H9 (cell line): ENCODE data around the gene DHRSX. TPM values are rescaled to one million over a fixed set of nuclear protein-coding genes. Genes with fewer than 3 reads are reported as not detected.

ENCODE experiments used
- DNase-seq: peaks from one replicate; pipeline ENCODE4 v3.0.0-alpha.2; 2017
- H2AFZ ChIP-seq: one replicate; pipeline ENCODE4 v1.6.1; 2013; ENCODE audit warnings: mild to moderate bottlenecking, low read length, control low read depth, moderate library complexity
- H2AK5ac ChIP-seq: 2 replicates; pipeline ENCODE4 v1.6.1; 2013; ENCODE audit warnings: low read length, control low read depth, mixed read lengths; ENCODE audit not compliant: insufficient read length
- H2BK120ac ChIP-seq: one replicate; pipeline ENCODE4 v1.6.1; 2013; ENCODE audit warnings: low read depth, mild to moderate bottlenecking, low read length, control low read depth, inconsistent platforms; ENCODE audit not compliant: poor library complexity, severe bottlenecking
- H2BK12ac ChIP-seq: 2 replicates; pipeline ENCODE4 v1.6.1; 2013; ENCODE audit warnings: low read length, control low read depth, mixed read lengths, low read depth; ENCODE audit not compliant: insufficient read length
- H2BK15ac ChIP-seq: 2 replicates; pipeline ENCODE4 v1.6.1; 2013; ENCODE audit warnings: low read depth, low read length, control low read depth
- H2BK20ac ChIP-seq: one replicate; pipeline ENCODE4 v1.6.1; 2013; ENCODE audit warnings: low read depth, mild to moderate bottlenecking, low read length, control low read depth, inconsistent platforms; ENCODE audit not compliant: poor library complexity, severe bottlenecking
- H2BK5ac ChIP-seq: 2 replicates; pipeline ENCODE4 v1.6.1; 2013; ENCODE audit warnings: low read length, control low read depth, mixed read lengths; ENCODE audit not compliant: insufficient read length
- H3K14ac ChIP-seq: 2 replicates; pipeline ENCODE4 v1.6.1; 2013; ENCODE audit warnings: low read length, control low read depth; ENCODE audit not compliant: insufficient read depth
- H3K18ac ChIP-seq: 2 replicates; pipeline ENCODE4 v1.6.1; 2013; ENCODE audit warnings: low read depth, mild to moderate bottlenecking, mixed read lengths, low read length, control low read depth; ENCODE audit not compliant: insufficient read length
- H3K23ac ChIP-seq: 2 replicates; pipeline ENCODE4 v1.6.1; 2013; ENCODE audit warnings: low read length, control low read depth, mixed read lengths, low read depth; ENCODE audit not compliant: insufficient read length
- H3K23me2 ChIP-seq: 2 replicates; pipeline ENCODE4 v1.6.1; 2013; ENCODE audit warnings: low read depth, mild to moderate bottlenecking, mixed read lengths, low read length, control low read depth; ENCODE audit not compliant: insufficient read length, poor library complexity, severe bottlenecking
- H3K27ac ChIP-seq: 2 replicates; pipeline ENCODE4 v1.5.1; 2013; ENCODE audit warnings: low read length, control low read depth, mixed read lengths, low read depth; ENCODE audit not compliant: insufficient read length
- H3K27me3 ChIP-seq: 2 replicates; pipeline ENCODE4 v1.6.1; 2013; ENCODE audit warnings: low read length, control low read depth, inconsistent platforms; ENCODE audit not compliant: insufficient read depth
- H3K4ac ChIP-seq: 2 replicates; pipeline ENCODE4 v1.6.1; 2013; ENCODE audit warnings: low read depth, mild to moderate bottlenecking, control low read depth, inconsistent platforms, low read length, moderate library complexity
- H3K4me1 ChIP-seq: 2 replicates; pipeline ENCODE4 v1.6.1; 2013; ENCODE audit warnings: low read length, control low read depth, inconsistent platforms; ENCODE audit not compliant: insufficient read depth
- H3K4me2 ChIP-seq: 2 replicates; pipeline ENCODE4 v1.6.1; 2013; ENCODE audit warnings: low read length, control low read depth, mixed read lengths; ENCODE audit not compliant: insufficient read length, insufficient read depth
- H3K56ac ChIP-seq: 2 replicates; pipeline ENCODE4 v1.6.1; 2013; ENCODE audit warnings: low read depth, mild to moderate bottlenecking, mixed read lengths, low read length, control low read depth; ENCODE audit not compliant: insufficient read length
- H3K79me1 ChIP-seq: 2 replicates; pipeline ENCODE4 v1.6.1; 2013; ENCODE audit warnings: low read depth, mild to moderate bottlenecking, moderate library complexity, low read length, control low read depth, inconsistent platforms; ENCODE audit not compliant: insufficient read depth, poor library complexity, severe bottlenecking
- H3K79me2 ChIP-seq: 2 replicates; pipeline ENCODE4 v1.6.1; 2013; ENCODE audit warnings: low read length, control low read depth, inconsistent platforms; ENCODE audit not compliant: insufficient read depth
- H3K9ac ChIP-seq: 2 replicates; pipeline ENCODE4 v1.6.1; 2013; ENCODE audit warnings: low read length, control low read depth, mixed read lengths; ENCODE audit not compliant: insufficient read length; ENCODE audit errors: extremely low read depth
- H3K9me3 ChIP-seq: one replicate; pipeline ENCODE4 v1.6.1; 2013; ENCODE audit warnings: low read depth, low read length, inconsistent platforms; ENCODE audit not compliant: control insufficient read depth
- H3T11ph ChIP-seq: one replicate; pipeline ENCODE4 v1.6.1; 2013; ENCODE audit warnings: mild to moderate bottlenecking, low read length, control low read depth, inconsistent platforms
- H4K20me1 ChIP-seq: one replicate; pipeline ENCODE4 v1.6.1; 2013; ENCODE audit not compliant: control insufficient read depth, insufficient read length, insufficient read depth
- H4K5ac ChIP-seq: 2 replicates; pipeline ENCODE4 v1.6.1; 2013; ENCODE audit warnings: low read depth, mild to moderate bottlenecking, mixed read lengths, low read length, control low read depth; ENCODE audit not compliant: insufficient read length
- H4K8ac ChIP-seq: replicated peaks from 2 replicates; pipeline ENCODE4 v1.6.1; 2013; ENCODE audit warnings: low read length, control low read depth, mixed read lengths, low read depth; ENCODE audit not compliant: insufficient read length
- H4K91ac ChIP-seq: 2 replicates; pipeline ENCODE4 v1.6.1; 2013; ENCODE audit warnings: low read depth, mild to moderate bottlenecking, moderate library complexity, mixed read lengths, low read length, control low read depth; ENCODE audit not compliant: insufficient read length
- H3K27ac Mint-ChIP-seq, 3 experiments: 2 replicates in 2 of 3; 3 replicates in 1 of 3; pipeline ENCODE4 v1.8.0; 2020 to 2021; ENCODE audit warnings: mixed read lengths in 3 of 3, mild to moderate bottlenecking in 1 of 3, moderate library complexity in 1 of 3
- H3K27me3 Mint-ChIP-seq: 2 replicates; pipeline ENCODE4 v1.8.0; 2021; ENCODE audit warnings: low read depth, mild to moderate bottlenecking, moderate library complexity, mixed read lengths
- H3K36me3 Mint-ChIP-seq, 3 experiments: 2 replicates in 2 of 3; 3 replicates in 1 of 3; pipeline ENCODE4 v1.8.0; 2020 to 2021; ENCODE audit warnings: low read depth in 3 of 3, mixed read lengths in 3 of 3; ENCODE audit not compliant: insufficient read depth in 1 of 3
- H3K4me1 Mint-ChIP-seq, 2 experiments: 2 replicates each; pipeline ENCODE4 v1.8.0; 2020; ENCODE audit warnings: mixed read lengths in 2 of 2
- H3K4me3 Mint-ChIP-seq, 2 experiments: 2 replicates in 1 of 2; 3 replicates in 1 of 2; pipeline ENCODE4 v1.8.0; 2020 to 2021; ENCODE audit warnings: mild to moderate bottlenecking in 2 of 2, mixed read lengths in 2 of 2, moderate library complexity in 1 of 2
- H3K9me3 Mint-ChIP-seq, 2 experiments: 2 replicates in 1 of 2; 3 replicates in 1 of 2; pipeline ENCODE4 v1.8.0; 2020; ENCODE audit warnings: mild to moderate bottlenecking in 2 of 2, mixed read lengths in 2 of 2, moderate library complexity in 1 of 2
- CTCF ChIP-seq: fragments of 200-600 bp; sonication (generic); conservative IDR thresholded peaks from 3 replicates; pipeline ENCODE4 v1.8.0; 2021; ENCODE audit warnings: antibody characterized with exemption, mild to moderate bottlenecking
- WGBS: extraction: QIAGEN DNeasy Blood & Tissue Kit; methylation state at CpG from one replicate; pipeline ENCODE4 v1.1.7; 2013; ENCODE audit warnings: missing lambda C conversion rate, low lambda C conversion rate, mixed read lengths; ENCODE audit not compliant: insufficient read length; ENCODE audit errors: extremely low coverage; 5-methylcytosine and 5-hydroxymethylcytosine counted together
- total RNA-seq: library from RNA; stranded (reverse); gene quantifications from 2 replicates; pipeline ENCODE4 v1.2.1, GENCODE V29; 2021

Gene DHRSX
- total RNA-seq, 1 experiment from 2014 or later: 44.0 TPM

- no peaks in the 10 kb centered on the region for H4K20me1 ChIP-seq
- no peak overlapping the region for H2AK5ac ChIP-seq
- peaks cover 34 to 70% (median 61%) of the 10 kb centered on the region in 3 experiments for H3K36me3 Mint-ChIP-seq
- no peaks in the 10 kb centered on the region for H3K9me3 ChIP-seq
- H2BK15ac ChIP-seq: no peak overlapping the region
- H4K5ac ChIP-seq: no peak overlapping the region
- no peak overlapping the region for H3T11ph ChIP-seq
- no peak overlapping the region for H3K27ac ChIP-seq
- no peaks in the 10 kb centered on the region for H3K23me2 ChIP-seq
- no peak overlapping the region for H2BK12ac ChIP-seq
- no peak overlapping the region for H3K14ac ChIP-seq
- H3K27me3 Mint-ChIP-seq: no peaks in the 10 kb centered on the region
- no peak overlapping the region for H2AFZ ChIP-seq
- H4K8ac ChIP-seq: no peak overlapping the region
- no peaks in the 10 kb centered on the region for H3K79me1 ChIP-seq
- no peak overlapping the region for H3K4ac ChIP-seq
- H2BK5ac ChIP-seq: no peak overlapping the region
- H4K91ac ChIP-seq: no peak overlapping the region
- H3K18ac ChIP-seq: no peak overlapping the region
- no peaks in the 10 kb centered on the region for H3K79me2 ChIP-seq
- no CpG with 5 or more reads among the region's 7 CpGs for WGBS
- no peak overlapping the region for H3K4me3 Mint-ChIP-seq
- TF ChIP-seq CTCF: no peak
- peaks cover 0 to 19% of the 10 kb centered on the region in 2 experiments; a peak in 2 of 5 replicates for H3K9me3 Mint-ChIP-seq
- no peak overlapping the region for H3K23ac ChIP-seq
- no peak overlapping the region for H3K56ac ChIP-seq
- no peak for DNase-seq
- peaks cover 11 to 14% of the 10 kb centered on the region in 2 experiments for H3K4me1 Mint-ChIP-seq
- H3K4me2 ChIP-seq: no peak overlapping the region
- no peaks in the 10 kb centered on the region for H3K27me3 ChIP-seq
- no peak overlapping the region for H2BK120ac ChIP-seq
- H3K9ac ChIP-seq: no peak overlapping the region
- no peak overlapping the region for H2BK20ac ChIP-seq
- peaks cover 4% of the 10 kb centered on the region; the same call in 1 of the 2 replicates for H3K4me1 ChIP-seq
- peak overlapping the region; percentile 9 to 18 (median 16); a peak in 6 of 7 replicates for H3K27ac Mint-ChIP-seq
Observed at GRCh38 chrX:2342874-2343273, 157.9 kb downstream of the DHRSX start.
